GM19025 (cell line): ENCODE measurements around the gene KIF5C.

ENCODE experiments used
- ATAC-seq: cut with Tn5 transposase; IDR thresholded peaks from one replicate; pipeline ENCODE4 v1.9.1; 2021; ENCODE audit warnings: mild to moderate bottlenecking, low read depth, moderate library complexity; ENCODE audit not compliant: unreplicated experiment

KIF5C gene

DNA sequence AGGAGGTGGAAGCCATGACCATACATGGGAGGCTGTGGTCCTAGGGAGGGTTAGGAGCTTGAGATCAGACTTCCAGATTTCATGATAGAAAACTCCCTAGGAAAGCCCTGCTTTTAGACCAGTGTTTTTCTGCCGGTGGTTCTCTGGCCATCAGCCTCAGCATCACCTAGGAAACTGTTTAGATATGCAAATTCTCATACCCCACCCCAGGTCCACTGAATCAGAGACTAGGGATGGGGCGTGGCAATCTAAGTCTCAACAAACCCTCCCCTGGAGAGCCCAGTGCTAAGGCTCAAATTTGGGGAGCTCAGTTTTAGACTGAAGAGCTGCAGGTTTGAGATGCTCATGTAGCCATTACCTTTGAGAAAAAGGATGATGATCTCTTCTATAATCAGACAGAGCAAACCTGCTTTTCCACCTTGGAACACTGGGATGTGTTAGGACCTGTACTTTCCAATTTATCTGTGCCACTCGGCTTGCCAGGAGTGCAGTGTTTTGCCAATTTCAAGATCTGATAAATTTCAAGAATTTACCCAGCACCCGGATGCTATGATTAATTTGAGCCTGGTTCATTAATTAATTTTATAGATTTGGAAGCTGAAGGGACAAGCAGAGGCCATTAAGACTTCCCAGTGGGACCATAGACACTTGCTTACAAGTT lies 132.0 kb downstream of the KIF5C start:
- ATAC-seq, result no peak

DNA sequence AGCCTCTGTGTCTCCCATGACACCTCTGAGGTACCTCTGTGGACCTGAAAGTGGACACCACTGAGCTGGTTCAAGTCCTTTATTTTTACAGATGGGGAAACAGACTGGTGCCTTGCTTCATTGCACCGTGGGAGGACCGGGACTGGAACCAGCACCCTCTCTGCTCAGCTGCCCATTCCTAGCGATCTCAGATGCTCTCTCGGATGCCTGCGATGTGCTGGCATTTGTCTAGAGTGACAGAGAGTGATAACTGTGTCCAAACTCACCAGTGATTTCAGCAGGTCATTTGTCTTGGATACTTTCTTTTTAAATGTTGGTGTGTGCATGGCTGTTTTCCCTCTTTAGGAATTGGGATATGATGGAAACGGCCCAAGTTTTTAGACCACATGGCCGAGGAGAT lies 133.4 kb downstream of the KIF5C start:
- no peak for ATAC-seq

GRCh38 chr2:149009576-149010461 lies 134.8 kb downstream of the KIF5C start:
- no peak for ATAC-seq

DNA sequence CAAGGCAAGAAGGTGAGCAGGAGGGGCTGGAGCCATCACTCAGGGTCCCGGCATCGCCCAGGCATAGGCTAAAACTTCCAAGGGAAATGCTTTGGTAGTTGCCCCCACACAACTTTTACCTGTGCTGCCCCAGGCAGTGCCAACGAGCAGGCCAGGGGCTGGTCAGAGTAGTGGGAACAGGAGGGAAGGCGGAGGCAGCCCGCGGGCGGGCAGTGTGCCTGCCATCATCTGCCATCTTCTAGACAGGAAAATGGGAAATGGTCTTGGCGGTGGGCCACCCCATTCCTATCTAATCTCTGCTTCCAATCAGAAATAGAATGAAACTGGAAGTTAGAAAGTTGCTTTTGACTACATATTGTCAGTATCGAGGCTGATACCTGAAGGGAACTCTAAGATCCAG lies 137.5 kb downstream of the KIF5C start:
- ATAC-seq, result no peak

GRCh38 chr2:149015501-149015900 lies 140.5 kb downstream of the KIF5C start:
- no peak for ATAC-seq

- no peak for ATAC-seq
Observed at GRCh38 chr2:149015926-149016563, 141.0 kb downstream of the KIF5C start.

DNA sequence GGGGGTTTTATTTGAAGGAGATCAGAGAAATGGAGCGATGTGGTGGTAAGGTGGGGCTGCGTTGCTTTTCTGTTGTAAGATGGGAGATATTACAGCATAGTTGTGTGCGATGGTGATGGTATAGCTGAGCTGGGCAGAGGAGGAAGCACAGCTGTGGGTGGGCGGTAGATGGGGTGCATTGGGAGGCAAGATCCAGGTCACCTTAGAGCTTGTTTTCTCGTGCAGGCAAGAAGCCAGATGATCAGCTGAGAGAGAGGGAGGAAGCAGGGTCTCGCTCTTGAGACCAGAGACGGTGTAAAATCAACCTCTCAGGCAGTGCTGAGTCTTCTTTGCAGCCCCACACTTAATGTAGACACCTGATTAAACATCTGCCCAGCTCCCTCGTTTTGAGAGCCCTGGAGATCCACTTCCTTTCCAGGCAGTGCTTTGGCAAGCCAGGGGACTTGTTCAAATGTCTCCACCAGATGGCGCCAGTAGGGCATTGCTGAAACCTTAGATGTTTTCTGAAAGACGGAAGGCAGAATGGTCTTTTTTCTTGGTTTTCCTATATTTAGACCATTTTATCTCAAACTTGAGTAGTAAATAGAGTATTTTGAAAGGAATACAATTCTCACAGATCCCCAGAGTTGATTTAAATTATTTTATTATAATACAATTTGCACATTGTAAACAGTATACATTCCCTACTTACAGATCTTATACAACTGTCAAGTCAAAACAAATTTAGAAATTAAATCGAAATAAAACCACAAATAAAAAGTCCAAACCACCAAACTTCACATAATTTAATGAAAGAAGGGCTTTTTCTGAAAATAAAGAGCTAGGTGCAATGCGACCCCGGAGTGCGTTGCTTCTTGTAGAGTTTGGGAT lies 142.3 kb downstream of the KIF5C start:
- no peak for ATAC-seq

DNA sequence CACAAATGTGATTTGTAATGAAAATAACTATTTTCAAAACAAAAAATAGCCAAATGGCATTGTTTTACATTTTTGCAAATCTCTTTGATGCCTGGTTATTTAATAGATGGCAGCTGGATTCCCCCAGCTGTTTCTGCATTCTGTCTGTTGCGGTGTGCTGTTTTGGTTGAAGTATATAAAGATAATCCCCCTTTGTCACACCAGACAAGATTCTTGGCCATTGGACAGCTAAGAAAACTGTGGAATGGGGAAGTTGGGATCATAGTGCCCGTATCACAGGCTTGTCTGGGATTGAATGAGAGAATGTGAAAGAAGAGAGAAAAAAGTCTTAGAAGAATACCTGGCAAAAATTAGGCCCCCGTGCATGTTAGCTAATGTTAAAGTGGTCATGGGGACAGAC lies 144.0 kb downstream of the KIF5C start:
- ATAC-seq, result no peak

- ATAC-seq, result no peak
Observed at GRCh38 chr2:149019768-149020167, 144.7 kb downstream of the KIF5C start.

DNA sequence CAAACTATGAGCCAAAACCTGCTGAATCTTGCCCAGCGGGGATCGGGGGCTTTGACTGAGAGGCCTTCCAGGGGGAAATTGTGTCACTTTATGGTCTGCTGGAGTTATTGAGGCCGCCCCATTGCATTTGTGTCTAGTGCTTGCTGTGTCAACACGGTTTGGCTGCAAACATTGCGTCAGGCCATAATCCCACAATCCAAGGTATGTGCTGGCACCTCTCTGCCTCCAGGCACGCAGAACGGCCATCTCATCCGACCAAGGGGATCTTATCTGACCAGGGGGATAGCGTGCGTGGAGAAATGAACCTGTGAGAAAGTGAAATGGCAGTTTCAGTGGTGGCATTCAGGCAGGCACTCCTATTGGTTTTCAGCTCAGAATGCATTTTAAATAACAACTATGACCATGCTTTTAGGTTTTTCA lies 145.4 kb downstream of the KIF5C start:
- peak; percentile 44 for ATAC-seq

GRCh38 chr2:149021271-149021719 lies 146.3 kb downstream of the KIF5C start:
- peak; percentile 49 for ATAC-seq

GRCh38 chr2:149021761-149022160 lies 146.7 kb downstream of the KIF5C start:
- ATAC-seq, result peak; percentile 47

DNA sequence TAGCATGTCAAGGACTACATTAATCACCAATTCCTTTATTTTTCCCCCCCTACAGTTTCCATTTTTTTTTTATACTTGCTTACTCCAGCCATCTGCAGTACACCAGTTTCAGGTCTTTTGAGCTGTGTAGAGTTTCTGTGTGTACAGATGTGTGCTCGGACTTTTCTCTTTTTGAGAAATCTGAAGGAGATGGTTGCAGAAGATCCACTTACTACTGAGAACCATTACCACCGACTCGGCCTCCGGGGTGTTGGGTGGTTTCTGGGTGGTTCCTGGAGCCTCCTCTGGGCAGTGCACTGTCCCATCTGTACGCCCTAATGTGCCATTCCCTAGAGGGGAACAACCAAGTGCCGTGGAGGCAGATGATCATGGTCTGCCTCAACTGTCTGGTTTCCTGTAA lies 148.1 kb downstream of the KIF5C start:
- no peak for ATAC-seq

DNA sequence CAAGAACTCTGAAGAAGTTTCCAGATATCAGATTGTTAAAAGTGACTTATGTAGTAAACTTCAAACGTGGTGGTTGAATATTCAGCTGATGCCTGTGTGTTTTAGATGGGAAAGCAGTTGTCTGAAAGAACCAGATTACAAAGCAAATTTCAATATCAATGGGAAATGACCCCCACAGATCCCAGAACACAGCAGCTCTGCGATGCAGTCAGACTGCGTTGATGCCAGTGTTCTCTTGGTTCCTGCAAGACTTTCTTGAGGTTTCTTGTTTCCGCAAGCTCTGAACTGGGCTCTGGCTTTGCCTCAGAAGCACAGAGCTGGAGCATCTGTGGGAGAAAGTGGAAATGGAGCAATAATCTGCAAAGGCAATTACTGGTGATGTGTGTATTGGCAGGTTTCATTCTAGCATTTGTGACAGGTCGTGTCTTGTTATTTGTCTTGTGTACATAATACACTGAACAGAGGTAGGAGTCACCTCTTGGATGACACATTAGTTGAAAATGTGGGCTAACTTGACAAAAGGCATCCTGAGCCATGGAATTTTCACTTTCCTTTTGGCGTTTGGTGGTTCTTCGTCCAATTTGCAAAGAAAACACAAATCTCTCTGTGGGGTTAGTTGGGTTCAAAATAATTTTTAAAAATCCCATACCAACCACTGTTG lies 152.7 kb downstream of the KIF5C start:
- ATAC-seq, result no peak

- ATAC-seq, result no peak
Observed at GRCh38 chr2:149028377-149028776, 153.3 kb downstream of the KIF5C start.

DNA sequence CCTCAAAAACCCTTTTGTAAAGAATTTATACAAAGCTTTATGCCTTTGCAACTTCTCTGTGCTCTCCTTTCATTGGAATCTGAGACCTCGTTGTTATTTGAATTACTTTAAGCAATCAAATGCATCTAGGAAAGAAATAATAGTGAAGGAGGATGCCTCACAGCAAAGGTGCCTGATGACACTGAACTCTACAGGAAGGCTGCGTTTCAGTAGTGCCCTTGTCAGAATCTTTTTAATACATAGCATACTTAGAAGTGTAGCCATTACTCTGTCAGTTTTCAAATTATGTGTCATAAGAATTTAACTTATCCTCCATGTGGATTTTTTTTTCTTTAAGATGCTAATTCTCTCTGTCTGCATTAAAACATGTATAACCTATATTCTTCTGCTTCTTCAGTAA lies 153.9 kb downstream of the KIF5C start:
- no peak for ATAC-seq

DNA sequence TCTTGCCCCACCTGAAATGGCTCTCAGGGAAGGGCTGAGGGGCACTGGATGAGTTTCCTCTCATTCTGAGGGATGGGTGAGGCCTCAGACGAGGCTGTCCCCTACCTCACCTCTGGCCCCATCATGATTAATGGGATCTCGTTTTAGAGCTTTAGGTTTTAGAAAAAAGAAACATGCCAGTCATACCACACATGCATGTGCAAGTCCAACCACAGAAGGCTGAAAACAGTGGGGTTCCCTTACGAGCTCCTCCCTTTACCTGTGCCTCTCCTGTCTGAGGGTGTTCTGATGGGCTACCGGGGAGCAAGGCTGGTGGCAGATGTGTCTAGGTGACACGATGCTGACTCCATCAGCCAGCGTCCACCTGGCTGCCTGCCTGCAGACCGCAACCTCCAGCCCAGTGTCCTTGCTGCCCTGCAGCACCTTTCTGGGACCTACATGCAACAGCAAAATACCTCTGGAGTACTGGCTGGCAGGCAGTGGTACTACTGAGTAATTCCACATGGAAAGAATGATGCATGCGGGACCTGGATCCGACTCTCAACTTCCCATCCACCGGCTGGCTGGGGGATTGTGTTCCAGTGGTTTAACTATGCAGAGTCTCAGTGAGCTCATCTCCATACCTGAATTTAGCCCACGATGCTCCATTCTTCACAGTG lies 154.4 kb downstream of the KIF5C start:
- no peak for ATAC-seq

- no peak for ATAC-seq
Observed at GRCh38 chr2:149031396-149031795, 156.4 kb downstream of the KIF5C start.

DNA sequence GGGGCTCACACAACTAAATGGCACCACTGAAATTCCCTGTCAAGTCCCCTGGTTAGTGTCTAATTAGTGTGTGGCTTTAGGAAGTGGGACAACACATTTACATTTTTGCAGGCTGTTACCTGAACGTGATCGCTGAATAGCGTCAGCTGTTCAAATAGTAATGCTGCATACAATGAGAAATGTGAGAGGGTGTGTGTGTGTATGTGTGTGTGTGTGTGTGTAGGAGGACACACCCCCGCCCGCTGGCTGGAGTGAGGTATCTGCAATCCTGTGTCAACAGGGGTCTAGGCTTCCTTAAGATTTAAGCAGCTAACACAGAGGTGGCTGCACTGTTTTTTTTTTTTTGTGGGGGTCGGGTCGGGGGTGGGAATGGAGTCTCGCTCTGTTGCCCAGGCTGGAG lies 158.7 kb downstream of the KIF5C start:
- ATAC-seq, result no peak
